Ishikawa (cell line): ENCODE measurements around the gene SCAMP3.

ENCODE experiments used
- CEBPB ChIP-seq: IDR thresholded peaks from 2 replicates; pipeline ENCODE4 v1.6.1; 2012
- CREB1 ChIP-seq: IDR thresholded peaks from 2 replicates; pipeline ENCODE4 v1.6.1; 2012; ENCODE audit warnings: low read depth
- EGR1 ChIP-seq: IDR thresholded peaks from 2 replicates; pipeline ENCODE4 v1.6.1; 2012
- EP300 ChIP-seq: IDR thresholded peaks from 2 replicates; pipeline ENCODE4 v1.6.1; 2012; ENCODE audit warnings: borderline replicate concordance
- FOXM1 ChIP-seq: IDR thresholded peaks from 2 replicates; pipeline ENCODE4 v1.6.1; 2012; ENCODE audit warnings: low read depth, borderline replicate concordance
- NFIC ChIP-seq: IDR thresholded peaks from 2 replicates; pipeline ENCODE4 v1.6.1; 2012
- RAD21 ChIP-seq: IDR thresholded peaks from 2 replicates; pipeline ENCODE4 v1.6.1; 2012; ENCODE audit warnings: low read depth
- TAF1 ChIP-seq: IDR thresholded peaks from 2 replicates; pipeline ENCODE4 v1.6.1; 2012; ENCODE audit warnings: low read depth, mild to moderate bottlenecking
- TCF12 ChIP-seq: IDR thresholded peaks from 2 replicates; pipeline ENCODE4 v1.6.1; 2012; ENCODE audit warnings: low read depth
- TEAD4 ChIP-seq: IDR thresholded peaks from 2 replicates; pipeline ENCODE4 v1.6.1; 2012
- YY1 ChIP-seq: IDR thresholded peaks from 2 replicates; pipeline ENCODE4 v1.6.1; 2012; ENCODE audit warnings: low read depth
- ZBTB7A ChIP-seq: IDR thresholded peaks from 2 replicates; pipeline ENCODE4 v1.6.1; 2012; ENCODE audit warnings: low read depth
- TF ChIP-seq, protein P1 (sequence below): IDR thresholded peaks from 2 replicates; pipeline ENCODE4 v1.6.1; 2012
- TF ChIP-seq, protein P2 (sequence below): IDR thresholded peaks from 2 replicates; pipeline ENCODE4 v1.6.1; 2012; ENCODE audit warnings: low read depth, mild to moderate bottlenecking
- TF ChIP-seq, protein P3 (sequence below): IDR thresholded peaks from 2 replicates; pipeline ENCODE4 v1.6.1; 2012

SCAMP3 gene

DNA sequence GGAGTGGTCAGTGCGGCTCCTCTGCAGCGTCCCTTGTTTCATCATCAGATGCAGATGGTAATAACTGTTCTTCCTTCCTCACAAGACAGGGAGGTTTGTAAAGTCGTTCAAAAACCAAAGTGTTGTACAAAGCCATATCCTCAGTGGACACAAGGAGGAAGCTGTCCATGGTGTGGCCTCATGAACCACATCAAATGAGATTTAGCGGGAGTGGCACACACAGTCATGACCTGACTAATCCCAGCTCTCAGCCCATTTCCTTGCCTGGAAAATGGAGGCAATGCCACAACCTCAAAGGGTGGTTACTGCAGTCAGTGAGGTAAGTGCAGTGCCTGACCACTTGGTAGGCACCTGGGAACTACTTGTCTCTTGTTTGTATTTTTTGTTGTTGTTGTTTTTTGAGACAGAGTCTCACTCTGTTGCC is 20.3 kb downstream of the SCAMP3 start:
- no peak for TF ChIP-seq ZBTB7A
- no peak for TF ChIP-seq TAF1
- TF ChIP-seq, protein P1, sequence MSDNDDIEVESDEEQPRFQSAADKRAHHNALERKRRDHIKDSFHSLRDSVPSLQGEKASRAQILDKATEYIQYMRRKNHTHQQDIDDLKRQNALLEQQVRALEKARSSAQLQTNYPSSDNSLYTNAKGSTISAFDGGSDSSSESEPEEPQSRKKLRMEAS = no peak
- TF ChIP-seq CREB1 = no peak
- TF ChIP-seq CEBPB = no peak
- TF ChIP-seq, protein P2, sequence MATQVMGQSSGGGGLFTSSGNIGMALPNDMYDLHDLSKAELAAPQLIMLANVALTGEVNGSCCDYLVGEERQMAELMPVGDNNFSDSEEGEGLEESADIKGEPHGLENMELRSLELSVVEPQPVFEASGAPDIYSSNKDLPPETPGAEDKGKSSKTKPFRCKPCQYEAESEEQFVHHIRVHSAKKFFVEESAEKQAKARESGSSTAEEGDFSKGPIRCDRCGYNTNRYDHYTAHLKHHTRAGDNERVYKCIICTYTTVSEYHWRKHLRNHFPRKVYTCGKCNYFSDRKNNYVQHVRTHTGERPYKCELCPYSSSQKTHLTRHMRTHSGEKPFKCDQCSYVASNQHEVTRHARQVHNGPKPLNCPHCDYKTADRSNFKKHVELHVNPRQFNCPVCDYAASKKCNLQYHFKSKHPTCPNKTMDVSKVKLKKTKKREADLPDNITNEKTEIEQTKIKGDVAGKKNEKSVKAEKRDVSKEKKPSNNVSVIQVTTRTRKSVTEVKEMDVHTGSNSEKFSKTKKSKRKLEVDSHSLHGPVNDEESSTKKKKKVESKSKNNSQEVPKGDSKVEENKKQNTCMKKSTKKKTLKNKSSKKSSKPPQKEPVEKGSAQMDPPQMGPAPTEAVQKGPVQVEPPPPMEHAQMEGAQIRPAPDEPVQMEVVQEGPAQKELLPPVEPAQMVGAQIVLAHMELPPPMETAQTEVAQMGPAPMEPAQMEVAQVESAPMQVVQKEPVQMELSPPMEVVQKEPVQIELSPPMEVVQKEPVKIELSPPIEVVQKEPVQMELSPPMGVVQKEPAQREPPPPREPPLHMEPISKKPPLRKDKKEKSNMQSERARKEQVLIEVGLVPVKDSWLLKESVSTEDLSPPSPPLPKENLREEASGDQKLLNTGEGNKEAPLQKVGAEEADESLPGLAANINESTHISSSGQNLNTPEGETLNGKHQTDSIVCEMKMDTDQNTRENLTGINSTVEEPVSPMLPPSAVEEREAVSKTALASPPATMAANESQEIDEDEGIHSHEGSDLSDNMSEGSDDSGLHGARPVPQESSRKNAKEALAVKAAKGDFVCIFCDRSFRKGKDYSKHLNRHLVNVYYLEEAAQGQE = no peak
- TF ChIP-seq NFIC = no peak
- TF ChIP-seq, protein P3, sequence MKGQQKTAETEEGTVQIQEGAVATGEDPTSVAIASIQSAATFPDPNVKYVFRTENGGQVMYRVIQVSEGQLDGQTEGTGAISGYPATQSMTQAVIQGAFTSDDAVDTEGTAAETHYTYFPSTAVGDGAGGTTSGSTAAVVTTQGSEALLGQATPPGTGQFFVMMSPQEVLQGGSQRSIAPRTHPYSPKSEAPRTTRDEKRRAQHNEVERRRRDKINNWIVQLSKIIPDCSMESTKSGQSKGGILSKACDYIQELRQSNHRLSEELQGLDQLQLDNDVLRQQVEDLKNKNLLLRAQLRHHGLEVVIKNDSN = no peak
- no peak for TF ChIP-seq EGR1
- no peak for TF ChIP-seq FOXM1
- TF ChIP-seq RAD21 = no peak
- TF ChIP-seq YY1 = no peak
- TF ChIP-seq TEAD4 = no peak
- no peak for TF ChIP-seq EP300
- no peak for TF ChIP-seq TCF12

DNA sequence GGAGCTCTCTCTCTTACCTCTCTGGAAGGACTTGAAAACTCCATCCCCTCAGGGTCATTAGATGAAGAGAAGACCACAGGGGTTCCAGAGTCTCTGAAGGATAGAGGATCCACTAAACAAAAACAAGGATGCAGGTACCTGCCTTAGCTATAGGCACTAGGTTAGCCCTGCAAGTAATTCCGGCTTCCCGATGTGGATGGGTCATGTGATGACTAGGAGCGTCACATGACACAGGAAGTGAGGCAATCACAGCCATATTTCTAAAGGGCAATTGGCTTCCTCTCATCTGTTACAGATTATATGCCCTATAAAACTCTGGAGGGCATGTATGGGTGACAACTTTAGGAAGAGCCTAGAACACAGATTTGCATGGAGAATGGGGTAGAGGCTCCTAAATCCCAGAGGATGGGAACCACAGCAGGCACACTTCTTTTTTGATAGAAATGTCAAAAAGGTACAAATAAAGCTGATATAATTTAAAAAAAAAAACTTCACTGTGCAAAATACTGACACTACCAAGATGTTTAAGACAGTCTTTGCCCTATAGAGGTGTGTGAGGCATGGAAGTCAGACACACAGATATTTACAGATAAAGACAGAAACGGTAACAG is 21.0 kb downstream of the SCAMP3 start:
- peak; percentile 99 for TF ChIP-seq YY1
- no peak for TF ChIP-seq NFIC
- no peak for TF ChIP-seq TCF12
- no peak for TF ChIP-seq TAF1
- TF ChIP-seq ZBTB7A = no peak
- TF ChIP-seq CEBPB = peak; percentile 51; the same call in 1 of the 2 replicates
- TF ChIP-seq, protein P3 = peak; percentile 100
- TF ChIP-seq RAD21 = no peak
- no peak for TF ChIP-seq CREB1
- peak; percentile 52; the same call in 1 of the 2 replicates for TF ChIP-seq EGR1
- peak; percentile 12; the same call in 1 of the 2 replicates for TF ChIP-seq TEAD4
- no peak for TF ChIP-seq FOXM1
- peak; percentile 44; the same call in 1 of the 2 replicates for TF ChIP-seq EP300
- TF ChIP-seq, protein P2 = no peak
- TF ChIP-seq, protein P1 = peak; percentile 41; the same call in 1 of the 2 replicates

DNA sequence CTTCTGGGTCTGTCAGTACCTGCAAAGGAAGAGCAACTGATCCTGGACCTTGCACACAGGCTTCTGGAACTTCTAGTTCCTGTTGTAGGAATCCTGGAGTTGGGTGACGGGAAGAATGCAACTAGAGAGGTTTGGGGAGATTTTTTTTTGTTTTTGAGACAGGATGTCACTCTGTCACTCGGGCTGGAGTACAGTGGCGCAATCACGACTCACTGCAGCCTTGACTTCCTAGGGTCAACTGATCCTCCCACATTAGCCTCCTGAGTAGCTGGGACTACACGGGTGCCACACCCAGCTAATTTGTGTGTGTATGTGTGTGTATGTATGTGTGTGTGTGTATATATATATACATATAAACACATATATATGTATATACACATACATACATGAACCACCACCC is 25.7 kb downstream of the SCAMP3 start:
- TF ChIP-seq CEBPB = no peak
- no peak for TF ChIP-seq NFIC
- TF ChIP-seq TCF12 = no peak

DNA sequence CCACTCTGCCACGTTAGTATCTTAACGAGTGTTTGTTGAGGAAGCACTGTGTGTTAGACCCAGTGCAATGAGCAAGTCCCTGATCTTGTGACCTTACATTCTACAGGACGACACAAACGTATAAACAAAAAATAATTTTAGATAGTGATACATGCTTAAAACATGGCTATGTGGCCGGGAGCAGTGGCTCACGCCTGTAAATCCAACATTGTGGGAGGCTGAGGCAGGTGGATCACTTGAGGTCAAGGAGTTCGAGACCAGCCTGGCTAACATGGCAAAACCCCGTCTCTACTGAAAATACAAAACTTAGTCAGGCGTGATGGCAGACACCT is 34.1 kb downstream of the SCAMP3 start:
- no peak for TF ChIP-seq TAF1
- TF ChIP-seq, protein P3 = no peak
- TF ChIP-seq, protein P2 = no peak
- no peak for TF ChIP-seq ZBTB7A
- no peak for TF ChIP-seq TCF12
- TF ChIP-seq TEAD4 = no peak
